K562 (cell line): ENCODE measurements around the gene FAM193A. TPM values are rescaled to one million over a fixed set of nuclear protein-coding genes. Genes with fewer than 3 reads are reported as not detected.

Experiments used
- ATAC-seq: fragments of 200-7000 bp; cut with Tn5 transposase; 3 replicates; pipeline ENCODE4 v1.9.1; 2020; ENCODE audit warnings: moderate library complexity
- BruUV-seq: library from RNA; stranded (reverse); fragments of 400-500 nt; replicated peaks from 2 replicates; lab custom pipeline; 2021; lab: Mats Ljungman, UMichigan
- CTCF ChIA-PET: fragments of 300-600 bp; formaldehyde crosslinking; extraction: SDS; loops from one replicate; lab custom pipeline; 2021; ENCODE audit warnings: low intra/inter-chr PET ratio; lab: Yijun Ruan, JAX
- POLR2A ChIA-PET: fragments of 300-600, 350-650 bp; sonication (Branson Sonifier 250); formaldehyde crosslinking; extraction: SDS; loops from one replicate; lab custom pipeline; 2021; ENCODE audit warnings: antibody characterized with exemption, inconsistent platforms; lab: Yijun Ruan, JAX
- DNase-seq, 4 experiments: peaks; one replicate each; pipeline versions ENCODE4 v3.0.0 to v3.0.0-alpha.2; 2011 to 2018; ENCODE audit warnings: low spot score in 3 of 4, mixed read lengths in 3 of 4; ENCODE audit errors: extremely low read depth in 1 of 4
- FAIRE-seq: peaks from 2 replicates; lab custom pipeline; 2011; peaks lifted over from hg19 to GRCh38; lab: Jason Lieb, UNC
- H2AFZ ChIP-seq: 2 replicates; pipeline ENCODE4 v1.6.0; 2011; ENCODE audit warnings: low read depth, low read length, control low read depth, inconsistent platforms
- H3K27ac ChIP-seq: fragments of 200-600 bp; 3 replicates; pipeline ENCODE4 v1.8.0; 2011; ENCODE audit warnings: low read depth, mild to moderate bottlenecking, control low read depth, inconsistent platforms, low read length, moderate library complexity, mixed read lengths; ENCODE audit errors: extremely low read depth
- H3K27me3 ChIP-seq, 2 experiments: fragments of 300-600 bp in 1 of 2; 2 replicates in 1 of 2; 3 replicates in 1 of 2; pipeline versions ENCODE4 v1.6.0 to v1.8.0; 2011; ENCODE audit warnings: inconsistent platforms in 2 of 2, low read length in 2 of 2, mild to moderate bottlenecking in 1 of 2, mixed read lengths in 1 of 2, moderate library complexity in 1 of 2; ENCODE audit not compliant: control insufficient read depth in 2 of 2, insufficient read depth in 2 of 2
- H3K36me3 ChIP-seq: fragments of 300-600 bp; 3 replicates; pipeline ENCODE4 v1.8.0; 2011; ENCODE audit warnings: mild to moderate bottlenecking, low read length, inconsistent platforms; ENCODE audit not compliant: control insufficient read depth, insufficient read depth
- H3K4me1 ChIP-seq, 2 experiments: fragments of 200-600 bp in 1 of 2; replicated peaks in 1 of 2; 2 replicates in 1 of 2; 3 replicates in 1 of 2; pipeline versions ENCODE4 v1.5.1 to v1.8.0; 2011; ENCODE audit warnings: inconsistent platforms in 2 of 2, low read length in 2 of 2, mild to moderate bottlenecking in 1 of 2, mixed read lengths in 1 of 2, moderate library complexity in 1 of 2; ENCODE audit not compliant: control insufficient read depth in 2 of 2, insufficient read depth in 2 of 2
- H3K4me2 ChIP-seq: 2 replicates; pipeline ENCODE4 v1.6.1; 2011; ENCODE audit warnings: low read length, control low read depth, inconsistent platforms, mixed read lengths; ENCODE audit not compliant: insufficient read depth
- H3K4me3 ChIP-seq: fragments of 200-600 bp; sonication (generic), shearing (Covaris generic); 2 replicates; pipeline ENCODE4 v1.5.1; 2016; ENCODE audit warnings: control low read depth, inconsistent platforms
- H3K79me2 ChIP-seq: fragments of 200-600 bp; 3 replicates; pipeline ENCODE4 v1.8.0; 2011; ENCODE audit warnings: low read length, inconsistent platforms; ENCODE audit not compliant: control insufficient read depth, insufficient read depth
- H3K9ac ChIP-seq, 2 experiments: 2 replicates each; pipeline versions ENCODE4 v1.6.0 to v1.6.1; 2011; ENCODE audit warnings: low read depth in 2 of 2, low read length in 2 of 2, control low read depth in 1 of 2, inconsistent platforms in 1 of 2, mild to moderate bottlenecking in 1 of 2, mixed read lengths in 1 of 2; ENCODE audit not compliant: insufficient read depth in 1 of 2
- H3K9me1 ChIP-seq: one replicate; pipeline ENCODE4 v1.6.0; 2011; ENCODE audit warnings: inconsistent platforms, mild to moderate bottlenecking, low read length, moderate library complexity; ENCODE audit not compliant: control insufficient read depth, insufficient read depth
- H3K9me3 ChIP-seq: replicated peaks from 2 replicates; pipeline ENCODE4 v1.5.1; 2011; ENCODE audit warnings: low read depth, low read length, inconsistent platforms; ENCODE audit not compliant: control insufficient read depth, insufficient read depth
- H4K20me1 ChIP-seq: replicated peaks from 2 replicates; pipeline ENCODE4 v1.6.1; 2011; ENCODE audit warnings: low read length, inconsistent platforms, mixed read lengths; ENCODE audit not compliant: control insufficient read depth, insufficient read depth
- CREB1 ChIP-seq, 2 experiments: sonication (generic) in 1 of 2; formaldehyde crosslinking in 1 of 2; IDR thresholded peaks; 2 replicates each; pipeline versions ENCODE4 v1.6.1 to v1.8.0; 2012 to 2022; ENCODE audit warnings: inconsistent platforms in 1 of 2, mild to moderate bottlenecking in 1 of 2, missing genetic modification reagents in 1 of 2, moderate library complexity in 1 of 2
- DPF2 ChIP-seq: fragments of 450-650 bp; IDR thresholded peaks from 2 replicates; pipeline ENCODE4 v1.6.1; 2016
- HLTF ChIP-seq: fragments of 450-650 bp; IDR thresholded peaks from 2 replicates; pipeline ENCODE4 v1.6.1; 2016
- RBM14 ChIP-seq: fragments of 200-400 bp; formaldehyde crosslinking; IDR thresholded peaks from 2 replicates; pipeline ENCODE4 v1.6.1; 2018; ENCODE audit warnings: low read depth, mild to moderate bottlenecking, low read length, moderate library complexity, borderline replicate concordance; ENCODE audit not compliant: insufficient read depth
- SETDB1 ChIP-seq: IDR thresholded peaks from one replicate; pipeline ENCODE4 v1.6.1; 2012; ENCODE audit warnings: low read length, control low read depth, inconsistent platforms
- SMARCA5 ChIP-seq: fragments of 450-650 bp; IDR thresholded peaks from 2 replicates; pipeline ENCODE4 v1.6.1; 2016
- SOX6 ChIP-seq: fragments of 450-650 bp; IDR thresholded peaks from 2 replicates; pipeline ENCODE4 v1.6.1; 2014; ENCODE audit warnings: mild to moderate bottlenecking
- TBP ChIP-seq: optimal IDR thresholded peaks from 2 replicates; pipeline ENCODE3; 2011; ENCODE audit warnings: low read depth, low read length, improper control_type of control experiment
- ZNF253 ChIP-seq: fragments of 250-450 bp; sonication (Bioruptor Pico); conservative IDR thresholded peaks from 2 replicates; pipeline ENCODE4 v1.6.1; 2021; ENCODE audit warnings: mild to moderate bottlenecking
- ZNF512 ChIP-seq: IDR thresholded peaks from 2 replicates; pipeline ENCODE4 v1.6.1; 2016; ENCODE audit warnings: missing genetic modification characterization, missing compliant biosample characterization
- WGBS: fragments of 100-300 bp; shearing (Covaris generic); methylation state at CpG from one replicate; pipeline ENCODE4 v1.1.6; 2016; ENCODE audit warnings: low coverage, mixed read lengths; ENCODE audit not compliant: insufficient coverage; ENCODE audit errors: missing lambda C conversion rate; 5-methylcytosine and 5-hydroxymethylcytosine counted together
- in situ Hi-C: fragments of 300-500 bp; cut with MboI; formaldehyde crosslinking; loops from 4 replicates; pipeline ENCODE4 v1.15.0; 2018; ENCODE audit warnings: inconsistent platforms, mixed read lengths
- intact Hi-C: fragments of 100-400 bp; cut with micrococcal nuclease; formaldehyde crosslinking; loops from 2 replicates; pipeline ENCODE4 v1.14.2; 2022
- polyA plus RNA-seq, 8 experiments: library from polyadenylated mRNA; depleted of rRNA in 4 of 8; stranded (reverse) in 5 of 8; unstranded in 3 of 8; fragments of >200 nt; fragmentation: Nextera tagmentation in 2 of 8; fragmentation: Illumina TruSeq in 1 of 8; extraction: Ambion mirVana in 2 of 8; extraction: Trizol in 1 of 8; gene quantifications; 2 replicates each; pipeline versions ENCODE4 v1.2.1 to v1.2.3, GENCODE V29; 2011 to 2014; ENCODE audit warnings: inconsistent platforms in 1 of 8, missing spikeins in 1 of 8
- total RNA-seq, 7 experiments: library from RNA; depleted of rRNA in 6 of 7; stranded (reverse); fragments of >200 nt in 6 of 7; fragmentation: Illumina TruSeq in 2 of 7; extraction: Trizol in 2 of 7; gene quantifications; 2 replicates each; pipeline versions ENCODE4 v1.2.1 to v1.2.3, GENCODE V29; 2011 to 2021; ENCODE audit warnings: low replicate concordance in 1 of 7

FAM193A gene
- total and polyA plus RNA-seq, 9 of the 15 experiments (the other 6 are each of a cell fraction or from before 2014, with no cell fraction given) = 0.46 to 24.6 (median 9.6) TPM

DNA sequence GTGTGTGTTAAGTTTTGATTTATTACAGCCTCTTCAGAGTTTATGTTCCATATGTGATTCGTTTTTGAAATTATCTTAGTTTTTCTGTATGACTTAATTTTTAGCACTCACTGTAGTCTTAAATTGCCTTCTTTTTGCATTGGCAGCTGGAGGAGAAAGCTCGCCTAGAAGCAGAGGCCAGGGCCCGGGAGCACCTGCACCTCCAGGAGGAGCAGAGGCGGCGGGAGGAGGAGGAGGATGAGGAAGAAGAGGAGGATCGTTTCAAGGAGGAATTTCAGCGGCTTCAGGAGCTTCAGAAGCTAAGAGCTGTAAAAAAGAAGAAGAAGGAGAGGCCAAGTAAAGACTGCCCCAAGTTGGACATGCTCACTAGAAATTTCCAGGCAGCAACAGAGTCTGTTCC lies 163.1 kb downstream of the FAM193A start:
- no peaks in the 10 kb centered on the region for H3K4me1 ChIP-seq

More for the DNA sequence above, 163.1 kb downstream of the FAM193A start:
- H3K36me3 ChIP-seq = peaks cover 93% of the 10 kb centered on the region; the same call in 2 of the 3 replicates
- H3K9me3 ChIP-seq = no peaks in the 10 kb centered on the region
- BruUV-seq = no TSS peak
- 83% methylated on average over 6 of the region's 7 CpGs for WGBS
- no peak overlapping the region for H3K4me2 ChIP-seq
- H3K79me2 ChIP-seq = no peaks in the 10 kb centered on the region
- in situ Hi-C loops = no loop called here
- H4K20me1 ChIP-seq = no peaks in the 10 kb centered on the region
- no peaks in the 10 kb centered on the region for H3K9me1 ChIP-seq
- ChIA-PET CTCF (no interaction called here), POLR2A (interaction anchor here (0.7 to 0.9 kb wide), 2 partner anchors 35 to 92 kb away, joined by 3 read pairs; no protein-coding TSS in a partner anchor)
- DNase-seq (no peak), ATAC-seq (no peak), FAIRE-seq (no peak)
- no peak overlapping the region for H3K27ac ChIP-seq
- no peak overlapping the region for H3K9ac ChIP-seq
- intact Hi-C loops = no loop called here
- no peak overlapping the region for H3K4me3 ChIP-seq
- no peak overlapping the region for H2AFZ ChIP-seq
- H3K27me3 ChIP-seq = no peaks in the 10 kb centered on the region
- no peak for TF ChIP-seq SETDB1
- TF ChIP-seq SOX6 = no peak
- no peak for TF ChIP-seq DPF2
- no peak for TF ChIP-seq RBM14
- TF ChIP-seq ZNF512 = no peak
- TF ChIP-seq SMARCA5 = no peak
- TF ChIP-seq ZNF253 = no peak
- no peak for TF ChIP-seq TBP
- no peak for TF ChIP-seq CREB1 (IDR thresholded peaks at IDR 0.05)
- TF ChIP-seq CREB1 (CRISPR knock-in tag; IDR thresholded peaks at IDR 0.05) = no peak
- TF ChIP-seq HLTF = no peak
